Measurements from ENCODE around the gene CHN2. TPM values are rescaled to one million over a fixed set of nuclear protein-coding genes. Genes with fewer than 3 reads are reported as not detected.

The CHN2 gene
- total RNA-seq, 2 experiments from 2014 or later = 2.1 to 3.5 TPM

DNA sequence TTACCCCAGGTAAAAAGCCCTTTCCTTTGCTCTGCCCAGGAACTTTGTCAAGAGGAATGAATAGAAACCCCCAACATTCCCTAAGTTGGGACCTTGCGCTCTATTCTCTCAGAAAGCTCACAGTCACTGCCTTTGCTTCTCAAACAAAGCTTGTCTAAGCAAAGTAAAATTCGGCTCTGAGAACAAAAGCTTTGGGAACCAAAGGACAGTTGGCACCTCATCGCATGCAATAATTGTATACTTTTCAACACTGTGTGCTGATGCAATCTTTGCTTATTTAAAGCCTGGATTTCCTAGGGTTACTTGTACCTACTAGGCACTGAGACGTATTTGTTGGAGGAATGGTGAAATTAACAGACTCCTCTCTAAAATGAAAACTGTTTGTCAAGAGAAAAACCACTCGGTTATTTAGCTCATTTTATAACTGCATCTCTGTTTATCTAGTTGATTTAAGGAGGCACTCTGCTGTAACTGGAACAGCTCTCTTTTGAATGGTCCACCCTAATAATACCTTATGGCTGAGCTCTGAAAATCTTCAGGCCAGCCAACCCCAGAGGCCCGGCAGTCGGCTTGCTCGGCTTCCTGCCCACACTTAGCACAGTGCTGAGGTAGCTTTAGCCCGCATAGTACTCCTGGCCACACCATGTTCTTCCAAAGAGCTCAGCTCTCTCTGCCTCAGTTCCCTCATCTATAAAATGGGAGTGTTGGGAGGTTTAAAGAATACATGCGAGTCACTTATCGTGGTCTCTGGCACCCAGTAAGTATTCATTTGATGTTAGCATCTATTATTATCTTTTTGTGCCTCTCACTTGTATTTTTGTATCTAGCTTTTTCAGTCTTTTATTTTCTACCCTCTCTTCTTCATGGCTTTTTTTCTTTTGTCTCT is 288.9 kb downstream of the CHN2 start:
- no peaks in the 10 kb centered on the region for H3K27me3 ChIP-seq (ENCODE audit: control insufficient read depth in 1 of 2, insufficient read depth in 2 of 2, low read length in 2 of 2)
- H3K27ac Mint-ChIP-seq = no peak overlapping the region
- TF ChIP-seq, protein P1, sequence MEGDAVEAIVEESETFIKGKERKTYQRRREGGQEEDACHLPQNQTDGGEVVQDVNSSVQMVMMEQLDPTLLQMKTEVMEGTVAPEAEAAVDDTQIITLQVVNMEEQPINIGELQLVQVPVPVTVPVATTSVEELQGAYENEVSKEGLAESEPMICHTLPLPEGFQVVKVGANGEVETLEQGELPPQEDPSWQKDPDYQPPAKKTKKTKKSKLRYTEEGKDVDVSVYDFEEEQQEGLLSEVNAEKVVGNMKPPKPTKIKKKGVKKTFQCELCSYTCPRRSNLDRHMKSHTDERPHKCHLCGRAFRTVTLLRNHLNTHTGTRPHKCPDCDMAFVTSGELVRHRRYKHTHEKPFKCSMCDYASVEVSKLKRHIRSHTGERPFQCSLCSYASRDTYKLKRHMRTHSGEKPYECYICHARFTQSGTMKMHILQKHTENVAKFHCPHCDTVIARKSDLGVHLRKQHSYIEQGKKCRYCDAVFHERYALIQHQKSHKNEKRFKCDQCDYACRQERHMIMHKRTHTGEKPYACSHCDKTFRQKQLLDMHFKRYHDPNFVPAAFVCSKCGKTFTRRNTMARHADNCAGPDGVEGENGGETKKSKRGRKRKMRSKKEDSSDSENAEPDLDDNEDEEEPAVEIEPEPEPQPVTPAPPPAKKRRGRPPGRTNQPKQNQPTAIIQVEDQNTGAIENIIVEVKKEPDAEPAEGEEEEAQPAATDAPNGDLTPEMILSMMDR (IDR thresholded peaks at IDR 0.05) = no peak
- H3K27me3 Mint-ChIP-seq = no peaks in the 10 kb centered on the region
- H3K4me3 Mint-ChIP-seq = no peak overlapping the region
- no peaks in the 10 kb centered on the region for H3K4me1 ChIP-seq (ENCODE audit: insufficient read depth, low read length)
- no peak overlapping the region for H3K27ac ChIP-seq (ENCODE audit: low read depth in 1 of 2, low read length in 2 of 2)
- H3K9me3 ChIP-seq (ENCODE audit: control insufficient read depth in 1 of 2, insufficient read depth in 1 of 2, low read length in 2 of 2) = no peaks in the 10 kb centered on the region
- no peaks in the 10 kb centered on the region for H3K36me3 Mint-ChIP-seq (ENCODE audit: low read depth)
- intact Hi-C loops (cut with DNase I, micrococcal nuclease) = no loop called here
- H3K36me3 ChIP-seq (ENCODE audit: insufficient read depth, low read length) = no peaks in the 10 kb centered on the region
- DNase-seq = no peak
- no peak for ATAC-seq (ENCODE audit: poor library complexity)
- ChIA-PET CTCF (no interaction called here), POLR2A (no interaction called here)
- H3K9me3 Mint-ChIP-seq = no peaks in the 10 kb centered on the region
- no peak overlapping the region for H3K4me3 ChIP-seq (ENCODE audit: low read length)
- H3K4me1 Mint-ChIP-seq (ENCODE audit: low read depth) = no peaks in the 10 kb centered on the region

DNA sequence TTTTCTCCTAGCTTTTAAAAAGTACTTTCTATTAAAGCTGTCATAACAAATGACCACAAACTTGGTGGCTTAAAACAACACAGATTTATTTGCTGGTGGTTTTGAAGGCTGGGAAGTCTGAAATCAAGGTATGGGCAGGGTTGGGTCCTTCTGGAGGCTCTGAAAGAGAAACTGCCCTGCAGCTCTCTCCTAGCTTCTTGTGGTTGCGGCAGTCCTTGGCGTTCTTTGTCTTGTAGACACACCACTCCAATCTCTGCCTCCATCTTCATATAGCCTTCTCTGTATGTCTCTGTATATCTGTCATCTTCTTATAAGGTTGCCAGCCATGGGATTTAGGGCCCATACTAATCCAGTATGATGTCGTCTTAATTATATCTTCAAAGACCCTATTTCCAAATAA is 289.7 kb downstream of the CHN2 start:
- no peaks in the 10 kb centered on the region for H3K27me3 ChIP-seq (ENCODE audit: control insufficient read depth in 1 of 2, insufficient read depth in 2 of 2, low read length in 2 of 2)
- no peaks in the 10 kb centered on the region for H3K4me1 ChIP-seq (ENCODE audit: insufficient read depth, low read length)
- ChIA-PET CTCF (no interaction called here), POLR2A (no interaction called here)
- H3K27me3 Mint-ChIP-seq = no peaks in the 10 kb centered on the region
- H3K4me3 ChIP-seq (ENCODE audit: low read length) = no peak overlapping the region
- no peak for ATAC-seq (ENCODE audit: poor library complexity)
- H3K9me3 Mint-ChIP-seq = no peaks in the 10 kb centered on the region
- H3K27ac ChIP-seq (ENCODE audit: low read depth in 1 of 2, low read length in 2 of 2) = no peak overlapping the region
- no peaks in the 10 kb centered on the region for H3K9me3 ChIP-seq (ENCODE audit: control insufficient read depth in 1 of 2, insufficient read depth in 1 of 2, low read length in 2 of 2)
- no peak overlapping the region for H3K4me3 Mint-ChIP-seq
- no peak overlapping the region for H3K27ac Mint-ChIP-seq
- TF ChIP-seq, protein P1 (IDR thresholded peaks at IDR 0.05) = no peak
- no peaks in the 10 kb centered on the region for H3K36me3 ChIP-seq (ENCODE audit: insufficient read depth, low read length)
- no peaks in the 10 kb centered on the region for H3K4me1 Mint-ChIP-seq (ENCODE audit: low read depth)
- no peak for DNase-seq
- intact Hi-C loops (cut with DNase I, micrococcal nuclease) = no loop called here
- no peaks in the 10 kb centered on the region for H3K36me3 Mint-ChIP-seq (ENCODE audit: low read depth)

DNA sequence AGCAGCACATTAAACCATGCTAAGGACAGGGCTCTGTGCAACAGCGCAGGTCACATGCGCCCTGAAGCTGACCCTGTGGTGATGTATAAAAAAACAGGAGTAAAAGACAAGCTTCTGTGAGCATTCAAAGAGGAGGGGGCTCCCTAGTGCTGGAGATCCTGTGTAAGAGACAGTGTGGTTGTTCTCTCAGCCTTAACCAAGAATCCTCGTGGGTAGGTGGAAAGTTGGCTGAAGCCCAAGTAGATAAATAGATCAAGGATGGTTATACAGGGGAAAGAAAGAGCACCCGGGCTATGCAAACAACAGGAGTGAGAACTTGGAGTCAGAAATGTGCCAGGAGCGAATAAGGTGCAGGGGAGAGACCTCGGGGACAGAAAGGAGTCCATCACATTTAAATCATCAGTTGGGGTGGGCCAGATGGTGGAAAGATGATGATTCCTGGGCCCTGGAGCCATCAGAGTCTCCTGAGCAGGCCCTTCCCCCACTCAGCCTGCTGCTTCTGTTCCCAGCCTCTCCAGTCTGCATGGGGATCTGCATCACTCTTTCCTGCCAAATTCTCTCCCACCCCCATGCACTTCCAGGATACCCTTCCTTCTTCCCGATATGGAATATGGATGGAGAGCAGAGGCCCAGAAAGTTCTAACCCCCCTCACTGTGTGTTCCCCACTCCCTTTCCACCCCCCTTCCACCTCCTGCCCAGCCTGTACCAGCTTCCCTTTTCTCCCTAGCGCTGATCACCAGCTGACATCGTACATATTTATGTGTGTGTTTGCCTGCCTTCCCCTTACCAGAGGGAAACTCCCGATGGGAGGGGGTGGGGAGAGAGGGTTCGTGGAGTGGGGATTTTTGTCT is 291.0 kb downstream of the CHN2 start:
- ChIA-PET CTCF (no interaction called here), POLR2A (no interaction called here)
- no peaks in the 10 kb centered on the region for H3K27me3 ChIP-seq (ENCODE audit: control insufficient read depth in 1 of 2, insufficient read depth in 2 of 2, low read length in 2 of 2)
- H3K27me3 Mint-ChIP-seq = no peaks in the 10 kb centered on the region
- no peaks in the 10 kb centered on the region for H3K36me3 ChIP-seq (ENCODE audit: insufficient read depth, low read length)
- TF ChIP-seq, protein P1 (IDR thresholded peaks at IDR 0.05) = no peak
- H3K9me3 ChIP-seq (ENCODE audit: control insufficient read depth in 1 of 2, insufficient read depth in 1 of 2, low read length in 2 of 2) = no peaks in the 10 kb centered on the region
- DNase-seq (peak in 2 of 14 experiments; percentile 1 to 8), ATAC-seq (ENCODE audit: poor library complexity) (no peak)
- H3K4me3 ChIP-seq (ENCODE audit: low read length) = no peak overlapping the region
- H3K27ac ChIP-seq (ENCODE audit: low read depth in 1 of 2, low read length in 2 of 2) = no peak overlapping the region
- H3K36me3 Mint-ChIP-seq (ENCODE audit: low read depth) = no peaks in the 10 kb centered on the region
- H3K9me3 Mint-ChIP-seq = no peaks in the 10 kb centered on the region
- H3K27ac Mint-ChIP-seq = no peak overlapping the region
- no peaks in the 10 kb centered on the region for H3K4me1 ChIP-seq (ENCODE audit: insufficient read depth, low read length)
- no peak overlapping the region for H3K4me3 Mint-ChIP-seq
- intact Hi-C loops (cut with DNase I, micrococcal nuclease) = no loop called here
- H3K4me1 Mint-ChIP-seq (ENCODE audit: low read depth) = no peaks in the 10 kb centered on the region

All from CD4-positive, alpha-beta T cell (primary cell).